NT2/D1 (cell line): ENCODE measurements around the gene TYMP.

Experiments
- DNase-seq: peaks from one replicate; pipeline ENCODE4 v3.0.0-alpha.2; 2011; ENCODE audit warnings: low read depth, low spot score
- H3K27me3 ChIP-seq: 2 replicates; pipeline ENCODE4 v1.6.0; 2011; ENCODE audit warnings: mild to moderate bottlenecking; ENCODE audit not compliant: insufficient read length, insufficient read depth
- H3K36me3 ChIP-seq: 2 replicates; pipeline ENCODE4 v1.6.1; 2011; ENCODE audit warnings: mild to moderate bottlenecking, low read length, mixed read lengths; ENCODE audit not compliant: insufficient read depth, insufficient read length
- H3K4me1 ChIP-seq: 2 replicates; pipeline ENCODE4 v1.5.1; 2011; ENCODE audit not compliant: insufficient read depth, insufficient read length
- H3K4me3 ChIP-seq: 2 replicates; pipeline ENCODE4 v1.5.1; 2011; ENCODE audit warnings: low read depth; ENCODE audit not compliant: insufficient read length
- H3K9ac ChIP-seq: 2 replicates; pipeline ENCODE4 v1.6.0; 2011; ENCODE audit warnings: low read depth; ENCODE audit not compliant: insufficient read length
- H3K9me3 ChIP-seq: 2 replicates; pipeline ENCODE4 v1.5.1; 2011; ENCODE audit warnings: mild to moderate bottlenecking, low read length; ENCODE audit not compliant: insufficient read depth
- SUZ12 ChIP-seq: IDR thresholded peaks from 2 replicates; pipeline ENCODE4 v1.6.1; 2011; ENCODE audit not compliant: insufficient read length, insufficient read depth; ENCODE audit errors: extremely low read depth
- YY1 ChIP-seq: IDR thresholded peaks from 2 replicates; pipeline ENCODE4 v1.6.1; 2011; ENCODE audit not compliant: insufficient read length, insufficient read depth
- ZNF274 ChIP-seq: IDR thresholded peaks from 2 replicates; pipeline ENCODE4 v1.6.1; 2011; ENCODE audit warnings: mild to moderate bottlenecking, low read depth, low read length

The TYMP gene

GRCh38 chr22:50527921-50528681, 1.7 kb downstream of the TYMP start:
- H3K36me3 ChIP-seq, result peaks cover 16% of the 10 kb centered on the region
- no peak overlapping the region for H3K4me3 ChIP-seq
- peaks cover 9% of the 10 kb centered on the region for H3K4me1 ChIP-seq
- H3K9me3 ChIP-seq, result no peaks in the 10 kb centered on the region
- DNase-seq, result no peak
- TF ChIP-seq SUZ12, result no peak
- no peak for TF ChIP-seq ZNF274
- TF ChIP-seq YY1, result no peak
- no peaks in the 10 kb centered on the region for H3K27me3 ChIP-seq
- H3K9ac ChIP-seq, result no peak overlapping the region

- Histone ChIP-seq H3K4me1 (peaks cover 11% of the 10 kb centered on the region), H3K9ac (peak overlapping the region; percentile 91), H3K9me3 (no peaks in the 10 kb centered on the region), H3K27me3 (no peaks in the 10 kb centered on the region), H3K4me3 (peak overlapping the region; percentile 82), H3K36me3 (peaks cover 26% of the 10 kb centered on the region)
- TF ChIP-seq ZNF274 (no peak), SUZ12 (no peak), YY1 (no peak)
- DNase-seq, result no peak
These were observed 2.7 kb downstream of the TYMP start for GRCh38 chr22:50526834-50527801.

- no peak for DNase-seq
- Histone ChIP-seq H3K4me1 (peaks cover 11% of the 10 kb centered on the region), H3K36me3 (peaks cover 34% of the 10 kb centered on the region), H3K27me3 (no peaks in the 10 kb centered on the region), H3K4me3 (peak overlapping the region; percentile 82), H3K9ac (peak overlapping the region; percentile 91), H3K9me3 (no peaks in the 10 kb centered on the region)
- TF ChIP-seq ZNF274 (no peak), SUZ12 (no peak), YY1 (no peak)
These were observed 3.5 kb downstream of the TYMP start for GRCh38 chr22:50526108-50526833.

GRCh38 chr22:50525858-50526107, 4.0 kb downstream of the TYMP start:
- DNase-seq, result no peak
- H3K27me3 ChIP-seq, result no peaks in the 10 kb centered on the region
- peak overlapping the region; percentile 82 for H3K4me3 ChIP-seq
- H3K4me1 ChIP-seq, result peaks cover 11% of the 10 kb centered on the region
- H3K36me3 ChIP-seq, result peaks cover 39% of the 10 kb centered on the region
- H3K9me3 ChIP-seq, result no peaks in the 10 kb centered on the region
- peak overlapping the region; percentile 91 for H3K9ac ChIP-seq
- TF ChIP-seq SUZ12 (no peak), ZNF274 (no peak)

GRCh38 chr22:50525104-50525857, 4.5 kb downstream of the TYMP start, which contains the start of gene SCO2:
Gene SCO2, minus strand, starts transcription at chr22:50525598. Its CDS starts 1,187 bp downstream, at chr22:50524411.
- peaks cover 40% of the 10 kb centered on the region for H3K36me3 ChIP-seq
- H3K9me3 ChIP-seq, result no peaks in the 10 kb centered on the region
- peak within 1 kb of the TSS; percentile 82 for H3K4me3 ChIP-seq
- TF ChIP-seq ZNF274, result no peak
- no peak for TF ChIP-seq SUZ12
- TF ChIP-seq YY1, result no peak
- peaks cover 11% of the 10 kb centered on the region for H3K4me1 ChIP-seq
- H3K27me3 ChIP-seq, result no peaks in the 10 kb centered on the region
- peak within 1 kb of the TSS; percentile 91 for H3K9ac ChIP-seq
- DNase-seq, result peak; percentile 89

- peaks cover 11% of the 10 kb centered on the region for H3K4me1 ChIP-seq
- TF ChIP-seq YY1 (no peak), SUZ12 (no peak), ZNF274 (no peak)
These were observed 5.1 kb downstream of the TYMP start for GRCh38 chr22:50524676-50525103.

More at GRCh38 chr22:50524676-50525103, 5.1 kb downstream of the TYMP start:
- DNase-seq, result no peak
- peak overlapping the region; percentile 91 for H3K9ac ChIP-seq
- no peaks in the 10 kb centered on the region for H3K9me3 ChIP-seq
- peaks cover 40% of the 10 kb centered on the region for H3K36me3 ChIP-seq
- no peaks in the 10 kb centered on the region for H3K27me3 ChIP-seq
- peak overlapping the region; percentile 82 for H3K4me3 ChIP-seq
